ENCODE results near the gene CSTA.
A peak's percentile ranks its signal among the peaks of the same experiment; 100 is the strongest.

The CSTA gene

GRCh38 chr3:122382888-122383666, 58.0 kb downstream of the CSTA start, which contains the start of gene MIX23:
TSS of gene MIX23 (minus strand) at chr3:122383231. CDS start at chr3:122383224, 7 bp downstream.
- peak; percentile 85 for DNase-seq

DNA sequence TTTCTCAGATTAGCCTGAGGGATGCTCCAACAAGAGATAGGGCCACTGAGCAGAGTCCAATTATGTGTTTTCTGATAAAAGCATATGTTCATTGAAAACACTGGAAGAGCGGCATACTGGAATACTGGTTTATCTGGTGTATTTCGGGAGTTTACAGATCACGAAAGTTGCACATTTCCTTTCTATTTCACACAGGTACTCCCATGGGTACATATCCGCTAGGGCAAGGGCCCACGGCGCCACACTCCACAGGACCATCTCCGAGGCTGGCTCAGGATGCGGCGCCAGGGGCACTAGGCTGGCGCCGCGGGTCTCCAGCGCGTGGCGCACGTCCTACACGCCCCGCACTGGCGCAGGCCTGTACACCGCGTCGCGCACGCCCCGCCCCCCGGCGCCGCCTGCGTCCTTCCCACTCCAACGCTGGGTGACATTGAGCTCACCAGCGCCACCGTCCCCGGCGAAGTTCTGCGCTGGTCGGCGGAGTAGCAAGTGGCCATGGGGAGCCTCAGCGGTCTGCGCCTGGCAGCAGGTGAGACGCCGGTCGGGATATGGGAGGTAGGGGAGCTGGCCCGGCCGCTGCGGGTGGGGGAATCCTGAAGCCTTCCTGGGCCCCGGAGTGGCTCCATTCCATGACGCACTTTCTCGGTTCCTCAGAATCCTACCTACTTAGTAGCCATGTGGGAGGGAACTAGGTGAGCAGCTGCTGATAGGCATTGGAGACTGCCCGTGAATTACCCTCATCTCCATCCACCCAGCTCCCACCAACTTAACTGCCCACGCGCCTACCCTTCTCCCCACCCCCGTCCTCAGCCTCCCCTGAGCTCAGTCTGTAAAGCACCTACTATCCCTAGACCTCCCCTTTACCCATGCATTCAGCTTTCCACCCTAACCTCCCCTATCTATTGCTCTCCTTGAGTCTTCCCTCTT, 59.0 kb downstream of the CSTA start, which contains the start of gene FAM162A:
Gene FAM162A (plus strand): TSS at position 412 of the 927 bp plus-strand sequence. CDS start 84 bp downstream, at position 496.
- DNase-seq: peak; percentile 86

DNA sequence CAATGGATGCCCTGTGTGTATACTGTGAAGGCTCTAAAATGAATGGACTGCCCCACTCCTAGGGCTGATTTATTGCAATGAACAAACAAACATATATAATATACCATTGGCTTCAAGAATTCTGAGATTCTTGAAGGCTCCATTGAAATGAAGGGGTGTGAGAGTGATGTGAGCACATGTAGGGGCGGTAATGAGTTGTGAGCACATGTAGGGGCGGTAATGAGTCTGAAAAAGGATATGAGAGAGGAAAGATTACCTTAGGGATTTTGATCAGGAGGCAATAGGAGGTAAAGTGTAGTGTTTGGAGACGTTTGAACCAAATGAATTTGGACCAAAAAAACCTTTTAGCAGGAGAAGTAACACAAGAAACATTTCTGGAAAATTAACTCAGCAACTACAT, 62.7 kb downstream of the CSTA start:
- DNase-seq: no peak

GRCh38 chr3:122389197-122389596, 64.1 kb downstream of the CSTA start:
- DNase-seq: no peak

GRCh38 chr3:122389892-122390291, 64.8 kb downstream of the CSTA start:
- DNase-seq: no peak

GRCh38 chr3:122390665-122391064, 65.6 kb downstream of the CSTA start:
- no peak for DNase-seq
